AG04449 (cell line): ENCODE measurements around the gene LRRC56.

Experiments
- CTCF ChIA-PET: fragments of 350-600 bp; formaldehyde crosslinking; extraction: SDS; loops from one replicate; lab custom pipeline; 2021; ENCODE audit warnings: antibody characterized with exemption; lab: Yijun Ruan, JAX
- POLR2A ChIA-PET: fragments of 400-600, 350-600 bp; formaldehyde crosslinking; extraction: SDS; loops from one replicate; lab custom pipeline; 2020; ENCODE audit warnings: antibody characterized with exemption, inconsistent platforms; lab: Yijun Ruan, JAX
- DNase-seq: peaks from one replicate; pipeline ENCODE4 v3.0.0-alpha.2; 2010; ENCODE audit warnings: low read depth, low spot score
- H3K4me3 ChIP-seq: 2 replicates; pipeline ENCODE4 v1.5.1; 2011; ENCODE audit warnings: low read depth, mild to moderate bottlenecking, control low read depth, low read length
- TF ChIP-seq, protein P1 (sequence below): IDR thresholded peaks from one replicate; pipeline ENCODE4 v1.5.1; 2011; ENCODE audit warnings: mild to moderate bottlenecking, moderate library complexity, low read length, control low read depth, inconsistent platforms; ENCODE audit not compliant: insufficient read depth; ENCODE audit errors: missing control alignments

LRRC56 gene

DNA sequence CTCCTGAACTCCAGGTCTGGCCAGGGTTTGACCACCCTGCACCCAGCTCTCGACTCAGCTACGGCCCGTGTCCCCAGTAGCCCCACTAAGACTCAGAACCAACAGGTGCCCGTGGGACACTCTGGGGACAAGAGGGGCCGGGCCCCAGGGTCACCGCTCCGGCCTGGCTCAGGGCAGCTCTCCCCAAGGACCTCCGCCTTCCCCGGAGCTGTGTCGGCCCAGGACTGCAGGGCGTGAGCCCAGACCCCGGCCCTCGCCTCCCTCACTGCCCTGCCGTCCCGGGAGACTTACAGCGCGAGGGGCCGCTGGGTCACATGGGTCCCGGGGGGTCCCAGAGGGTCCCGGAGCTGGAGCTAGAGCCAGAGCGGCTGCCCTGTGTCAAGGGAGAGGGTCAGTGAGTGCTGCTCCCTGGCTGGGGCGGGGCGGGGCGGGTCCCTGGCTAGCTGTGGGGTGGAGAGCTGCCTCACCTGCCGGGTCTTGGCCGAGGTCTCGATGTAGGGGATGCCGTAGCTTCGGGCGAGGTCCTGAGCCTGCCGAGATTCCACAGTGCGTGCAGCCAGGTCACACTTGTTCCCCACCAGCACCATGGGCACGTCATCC is 4.2 kb upstream of the LRRC56 start:
- CTCF ChIA-PET: interaction anchor here (1.2 to 5.9 kb wide), 2 partner anchors 14 to 23 kb away, joined by 3 to 45 read pairs; no protein-coding TSS in a partner anchor

DNA sequence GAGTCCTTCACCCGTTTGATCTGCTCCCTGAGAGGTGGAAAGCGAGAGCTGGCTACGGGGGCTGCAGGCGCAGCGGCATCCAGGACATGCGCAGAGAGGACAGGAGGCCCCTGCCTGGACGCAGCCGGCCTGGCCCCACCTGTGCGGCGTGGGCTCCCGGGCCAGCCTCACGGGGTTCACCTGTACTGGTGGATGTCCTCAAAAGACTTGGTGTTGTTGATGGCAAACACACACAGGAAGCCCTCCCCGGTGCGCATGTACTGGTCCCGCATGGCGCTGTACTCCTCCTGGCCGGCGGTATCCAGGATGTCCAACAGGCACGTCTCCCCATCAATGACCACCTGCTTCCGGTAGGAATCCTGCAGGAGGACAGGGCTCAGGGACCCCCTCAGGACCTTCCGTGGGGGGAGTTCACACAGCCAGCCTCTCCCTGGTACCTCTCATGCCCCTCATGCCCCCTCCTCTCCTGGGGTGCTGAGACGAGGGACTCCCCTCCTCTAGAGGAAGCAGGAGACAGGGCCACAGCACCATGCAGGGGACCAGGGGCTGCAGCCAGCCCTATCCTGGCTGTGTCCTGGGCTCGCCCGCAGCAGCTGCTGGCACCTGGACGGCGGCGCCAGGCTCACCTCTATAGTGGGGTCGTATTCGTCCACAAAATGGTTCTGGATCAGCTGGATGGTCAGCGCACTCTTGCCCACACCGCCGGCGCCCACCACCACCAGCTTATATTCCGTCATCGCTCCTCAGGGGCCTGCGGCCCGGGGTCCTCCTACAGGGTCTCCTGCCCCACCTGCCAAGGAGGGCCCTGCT is 3.5 kb upstream of the LRRC56 start:
- no peak for DNase-seq
- POLR2A ChIA-PET: no interaction called here
- H3K4me3 ChIP-seq: peak overlapping the region; percentile 73
- TF ChIP-seq, protein P1, sequence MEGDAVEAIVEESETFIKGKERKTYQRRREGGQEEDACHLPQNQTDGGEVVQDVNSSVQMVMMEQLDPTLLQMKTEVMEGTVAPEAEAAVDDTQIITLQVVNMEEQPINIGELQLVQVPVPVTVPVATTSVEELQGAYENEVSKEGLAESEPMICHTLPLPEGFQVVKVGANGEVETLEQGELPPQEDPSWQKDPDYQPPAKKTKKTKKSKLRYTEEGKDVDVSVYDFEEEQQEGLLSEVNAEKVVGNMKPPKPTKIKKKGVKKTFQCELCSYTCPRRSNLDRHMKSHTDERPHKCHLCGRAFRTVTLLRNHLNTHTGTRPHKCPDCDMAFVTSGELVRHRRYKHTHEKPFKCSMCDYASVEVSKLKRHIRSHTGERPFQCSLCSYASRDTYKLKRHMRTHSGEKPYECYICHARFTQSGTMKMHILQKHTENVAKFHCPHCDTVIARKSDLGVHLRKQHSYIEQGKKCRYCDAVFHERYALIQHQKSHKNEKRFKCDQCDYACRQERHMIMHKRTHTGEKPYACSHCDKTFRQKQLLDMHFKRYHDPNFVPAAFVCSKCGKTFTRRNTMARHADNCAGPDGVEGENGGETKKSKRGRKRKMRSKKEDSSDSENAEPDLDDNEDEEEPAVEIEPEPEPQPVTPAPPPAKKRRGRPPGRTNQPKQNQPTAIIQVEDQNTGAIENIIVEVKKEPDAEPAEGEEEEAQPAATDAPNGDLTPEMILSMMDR: no peak
- CTCF ChIA-PET: interaction anchor here (1.2 to 5.9 kb wide), 4 partner anchors 15 to 193 kb away, joined by 3 to 45 read pairs (median 4); no protein-coding TSS in a partner anchor

More for the DNA sequence above, 4.2 kb upstream of the LRRC56 start:
- DNase-seq: no peak
- TF ChIP-seq, protein P1: no peak
- no peak overlapping the region for H3K4me3 ChIP-seq
- POLR2A ChIA-PET: no interaction called here

DNA sequence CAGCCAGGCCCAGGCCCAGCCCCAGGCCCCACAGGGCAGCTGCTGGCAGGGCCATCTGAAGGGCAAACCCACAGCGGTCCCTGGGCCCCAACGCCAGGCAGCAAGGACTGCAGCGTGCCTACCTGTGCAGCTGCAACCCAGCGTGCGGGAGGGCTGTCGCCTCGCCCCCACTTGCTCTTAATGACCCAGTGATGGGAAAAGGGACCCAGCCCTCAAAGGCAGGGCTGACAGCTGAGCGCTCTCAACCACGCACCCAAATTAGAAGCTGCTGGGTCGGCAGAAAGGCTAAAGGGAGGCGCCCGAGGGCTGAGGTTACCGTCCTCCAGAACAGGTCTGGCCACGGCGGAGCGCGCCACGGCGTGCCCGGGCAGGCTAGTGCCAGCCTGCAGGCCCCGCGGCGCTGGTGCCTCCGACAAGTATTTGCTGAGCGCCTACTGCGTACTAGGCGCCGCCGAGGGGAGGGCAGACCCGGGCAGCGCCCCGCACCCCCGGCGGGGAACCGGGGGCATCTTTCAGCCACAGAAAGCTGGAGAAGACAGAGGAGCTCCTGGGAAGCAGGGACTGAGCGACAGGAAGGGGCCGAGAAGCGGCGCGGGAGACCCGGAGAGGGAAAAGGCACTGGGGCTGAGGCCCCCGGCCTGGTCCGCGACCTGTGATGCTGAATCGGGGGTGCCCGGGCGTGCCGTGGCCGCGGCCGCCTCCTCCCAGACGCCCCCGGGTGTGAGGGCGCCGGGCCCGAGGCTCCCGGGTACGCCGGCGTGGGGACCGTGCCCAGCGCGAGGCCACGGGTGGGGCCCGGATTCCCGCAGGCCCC is 2.7 kb upstream of the LRRC56 start:
- ChIA-PET CTCF (interaction anchor here (1.2 to 5.9 kb wide), 3 partner anchors 16 to 192 kb away, joined by 3 to 45 read pairs (median 4); no protein-coding TSS in a partner anchor), POLR2A (no interaction called here)
- TF ChIP-seq, protein P1: no peak
- H3K4me3 ChIP-seq: peak overlapping the region; percentile 73
- DNase-seq: no peak

DNA sequence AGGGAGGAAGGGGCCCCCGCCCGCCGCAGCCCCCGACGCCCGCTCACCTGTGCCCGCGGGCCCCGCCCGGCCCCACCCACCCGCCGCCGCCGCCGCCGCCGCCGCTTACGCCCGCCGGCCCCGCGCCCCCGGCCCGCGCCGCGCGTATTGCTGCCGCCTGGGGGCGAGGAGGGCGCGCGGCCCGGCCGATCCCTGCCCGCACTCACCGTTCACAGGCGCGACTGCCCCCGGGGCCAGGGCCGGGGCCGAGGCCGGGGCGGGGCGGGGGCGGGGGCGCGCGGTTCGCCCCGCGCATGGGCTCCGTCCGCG is 2.2 kb upstream of the LRRC56 start:
- TF ChIP-seq, protein P1: peak; percentile 16
- CTCF ChIA-PET: interaction anchor here (5.9 kb wide), 1 partner anchor 17 kb away, joined by 45 read pairs; no protein-coding TSS in a partner anchor
- POLR2A ChIA-PET: interaction anchor here (1.0 kb wide), 1 partner anchor 40 kb away, joined by 4 read pairs; no protein-coding TSS in a partner anchor
- DNase-seq: no peak
- peak overlapping the region; percentile 73 for H3K4me3 ChIP-seq

DNA sequence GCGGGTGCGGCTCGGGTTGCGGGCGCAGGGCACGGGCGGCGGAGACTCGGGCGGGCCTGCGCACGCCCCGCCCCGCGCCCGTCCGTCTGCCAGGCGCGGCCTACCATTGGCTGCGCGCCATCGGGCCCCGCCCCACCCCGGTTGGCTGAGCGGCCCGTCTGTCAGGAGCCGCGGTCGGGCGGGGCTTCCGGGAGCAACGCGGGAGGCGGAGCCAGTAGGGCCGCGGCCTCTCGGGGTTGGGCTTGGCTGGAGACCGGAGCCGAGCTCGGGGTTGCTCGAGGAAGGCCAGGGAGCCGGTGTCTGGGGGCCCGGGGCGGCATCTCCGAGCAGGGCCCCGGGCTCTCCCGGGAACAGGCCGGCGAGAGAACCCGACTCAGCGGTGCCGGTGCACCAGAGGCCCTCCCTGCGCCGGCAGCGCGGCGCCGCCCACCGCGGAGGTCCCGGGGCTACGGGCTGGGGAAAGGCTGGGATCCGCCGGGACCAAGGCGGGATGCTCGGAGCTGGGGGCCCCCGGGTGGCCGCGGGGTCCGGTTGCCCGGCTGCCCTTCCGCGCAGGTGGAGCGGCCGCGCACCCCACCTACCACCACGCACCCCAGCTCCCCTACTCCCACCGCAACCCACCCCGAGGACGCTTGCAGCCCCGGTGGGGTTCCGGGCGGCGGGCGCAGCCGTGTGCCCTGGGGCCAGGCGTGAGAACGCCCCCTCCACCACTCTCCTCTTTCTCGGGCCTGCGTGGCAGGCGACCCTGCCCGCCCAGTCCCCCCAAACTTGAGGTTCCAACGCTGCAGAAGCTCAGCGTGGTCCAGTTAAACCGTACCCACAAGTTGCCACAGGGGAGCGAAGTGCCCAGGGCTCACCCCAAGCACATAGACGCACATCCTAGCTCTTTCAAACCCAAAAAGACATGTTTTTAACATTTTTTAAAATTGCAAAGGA is 1.5 kb upstream of the LRRC56 start, which contains the start of gene HRAS:
Gene HRAS, minus strand, starts transcription at position 58 of the 936 bp plus-strand sequence.
- ChIA-PET CTCF (interaction anchor here (0.7 to 5.9 kb wide), 5 partner anchors 16 to 192 kb away, joined by 3 to 45 read pairs (median 5); no protein-coding TSS in a partner anchor), POLR2A (interaction anchor here (1.0 to 1.6 kb wide), 4 partner anchors 27 to 40 kb away, joined by 3 to 5 read pairs (median 4); no protein-coding TSS in a partner anchor)
- TF ChIP-seq, protein P1: no peak
- H3K4me3 ChIP-seq: peak within 1 kb of the TSS; percentile 73
- DNase-seq: no peak
